GM13976 (cell line): ENCODE data around the gene KIR3DL1.
"Not testable (repeated sequence)": the region's sequence is repeated elsewhere in the genome, so short reads cannot be mapped to it uniquely, and the experiment has no call there.

Experiments used
- DNase-seq: peaks from one replicate; pipeline ENCODE4 v3.0.0; 2012; ENCODE audit warnings: low spot score
- CTCF ChIP-seq: IDR thresholded peaks from 2 replicates; pipeline ENCODE4 v1.5.1; 2012; ENCODE audit warnings: borderline replicate concordance, mild to moderate bottlenecking; ENCODE audit not compliant: insufficient read depth; ENCODE audit errors: extremely low read depth, missing control alignments, control extremely low read depth
- in situ Hi-C: fragments of 300-500 bp; cut with MboI; formaldehyde crosslinking; loops from one replicate; pipeline ENCODE4 v1.12.0; 2022; ENCODE audit warnings: low sequenced_read_pairs, mixed read lengths, inconsistent platforms; ENCODE audit not compliant: unreplicated experiment

The KIR3DL1 gene

DNA sequence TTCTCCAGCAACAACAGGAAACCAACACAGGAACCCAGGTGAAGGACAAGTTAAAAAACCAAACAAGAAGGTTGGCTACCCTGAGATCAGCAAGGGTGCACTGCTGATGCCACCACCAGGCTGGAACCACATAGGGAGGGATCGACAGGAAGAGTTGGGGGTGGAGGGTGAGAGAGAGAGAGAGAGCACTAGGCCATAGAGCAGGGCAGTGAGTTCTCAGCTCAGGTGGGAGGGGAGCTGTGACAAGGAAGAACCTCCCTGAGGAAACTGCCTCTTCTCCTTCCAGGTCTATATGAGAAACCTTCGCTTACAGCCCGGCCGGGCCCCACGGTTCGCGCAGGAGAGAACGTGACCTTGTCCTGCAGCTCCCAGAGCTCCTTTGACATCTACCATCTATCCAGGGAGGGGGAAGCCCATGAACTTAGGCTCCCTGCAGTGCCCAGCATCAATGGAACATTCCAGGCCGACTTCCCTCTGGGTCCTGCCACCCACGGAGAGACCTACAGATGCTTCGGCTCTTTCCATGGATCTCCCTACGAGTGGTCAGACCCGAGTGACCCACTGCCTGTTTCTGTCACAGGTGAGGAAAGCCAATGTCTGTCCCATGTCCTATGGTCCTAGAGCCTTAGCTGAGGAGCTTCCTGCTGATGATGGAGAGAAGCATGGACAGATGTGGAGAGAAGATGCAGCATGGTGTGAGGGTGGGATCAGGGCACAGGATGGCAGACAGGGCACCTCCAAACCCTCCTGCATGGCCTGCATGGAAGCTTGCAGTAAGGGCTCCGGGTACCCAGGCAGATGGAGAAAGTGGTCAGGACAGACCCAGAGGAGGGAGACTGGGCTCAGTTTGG is 10.4 kb upstream of the KIR3DL1 start:
- in situ Hi-C loops, result no loop called here
- no peak for DNase-seq
- TF ChIP-seq CTCF, result no peak

DNA sequence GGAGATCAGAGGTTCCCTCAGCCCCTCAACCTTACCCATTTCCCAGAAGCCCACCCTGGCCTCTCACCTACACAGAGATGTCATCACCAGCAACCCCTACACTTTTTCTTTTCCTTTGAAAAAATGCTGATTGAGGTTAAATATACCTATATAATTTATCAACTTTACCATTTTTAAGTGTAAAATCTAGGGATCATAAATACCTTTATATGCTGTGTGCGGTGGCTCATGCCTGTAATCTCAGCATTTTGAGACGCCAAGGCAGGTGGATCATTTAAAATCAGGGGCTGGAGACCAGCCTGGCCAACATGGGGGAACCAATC is 9.8 kb upstream of the KIR3DL1 start:
- in situ Hi-C loops, result no loop called here
- DNase-seq, result no peak
- no peak for TF ChIP-seq CTCF

GRCh38 chr19:54814571-54814970 is 1.7 kb upstream of the KIR3DL1 start:
- in situ Hi-C loops, result not testable (repeated sequence)

DNA sequence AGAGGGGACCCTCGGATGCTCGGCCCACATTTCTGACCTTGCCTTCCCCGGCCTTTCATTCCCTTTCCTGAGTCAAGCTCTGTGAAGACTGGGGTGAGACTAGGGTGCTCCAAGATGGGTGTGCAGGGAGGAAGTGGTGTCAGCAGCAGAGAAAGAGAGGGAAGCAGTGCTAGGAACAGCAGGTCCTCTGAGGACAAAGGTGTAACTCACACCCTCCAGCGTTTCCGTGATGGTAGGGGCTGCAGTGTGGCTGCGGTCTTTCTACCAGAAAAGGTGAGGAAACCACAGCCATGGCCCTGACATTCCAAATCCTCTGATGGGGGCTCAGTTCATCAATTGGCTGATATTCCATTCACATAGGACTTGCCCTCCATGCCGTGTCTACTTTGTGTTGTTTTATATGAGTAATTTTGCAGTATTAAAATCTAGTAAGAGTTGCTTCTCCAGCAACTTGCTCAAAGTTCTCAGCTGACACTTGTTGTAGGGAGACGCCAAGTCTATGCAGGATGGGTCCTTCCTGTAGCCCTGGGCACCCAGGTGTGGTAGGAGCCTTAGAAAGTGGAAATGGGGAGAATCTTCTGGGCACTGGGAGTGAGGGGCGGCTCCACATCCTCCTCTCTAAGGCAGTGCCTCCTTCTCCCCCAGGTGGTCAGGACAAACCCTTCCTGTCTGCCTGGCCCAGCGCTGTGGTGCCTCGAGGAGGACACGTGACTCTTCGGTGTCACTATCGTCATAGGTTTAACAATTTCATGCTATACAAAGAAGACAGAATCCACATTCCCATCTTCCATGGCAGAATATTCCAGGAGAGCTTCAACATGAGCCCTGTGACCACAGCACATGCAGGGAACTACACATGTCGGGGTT is 1.6 kb downstream of the KIR3DL1 start:
- in situ Hi-C loops, result no loop called here
- TF ChIP-seq CTCF, result no peak
- DNase-seq, result no peak

More at GRCh38 chr19:54814571-54814970, 1.7 kb upstream of the KIR3DL1 start:
- DNase-seq, result not testable (repeated sequence)

- in situ Hi-C loops, DNase-seq: not testable (repeated sequence)
Observed at GRCh38 chr19:54824416-54824815, 8.1 kb downstream of the KIR3DL1 start.

DNA sequence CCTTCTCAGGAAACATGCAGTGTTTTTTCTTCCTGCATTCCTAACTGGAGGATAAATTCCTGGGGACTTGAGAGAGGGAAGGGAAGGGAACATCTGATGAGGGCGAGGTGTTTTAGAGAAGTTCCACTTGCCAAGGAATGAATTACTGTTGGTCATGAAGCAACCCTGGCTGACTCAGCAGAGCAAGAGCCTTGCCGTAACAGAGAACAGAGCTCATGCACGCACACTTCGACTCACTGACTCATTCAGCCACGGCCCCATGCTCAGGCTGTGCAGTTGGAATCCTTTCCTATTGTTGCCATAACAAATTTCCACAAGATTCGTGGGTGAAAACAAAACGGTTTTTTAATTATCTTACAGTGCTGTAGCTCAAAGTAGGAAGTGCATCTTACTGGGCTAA is 9.1 kb downstream of the KIR3DL1 start:
- in situ Hi-C loops, DNase-seq: not testable (repeated sequence)

GRCh38 chr19:54828064-54828463 is 11.8 kb downstream of the KIR3DL1 start:
- in situ Hi-C loops, DNase-seq: not testable (repeated sequence)

- in situ Hi-C loops, DNase-seq: not testable (repeated sequence)
Observed at GRCh38 chr19:54832496-54832895, 16.2 kb downstream of the KIR3DL1 start, which contains the start of gene KIR2DS4. Gene KIR2DS4 (plus strand): TSS chr19:54832676.

GRCh38 chr19:54835126-54835525 is 18.9 kb downstream of the KIR3DL1 start:
- in situ Hi-C loops, DNase-seq: not testable (repeated sequence)

DNA sequence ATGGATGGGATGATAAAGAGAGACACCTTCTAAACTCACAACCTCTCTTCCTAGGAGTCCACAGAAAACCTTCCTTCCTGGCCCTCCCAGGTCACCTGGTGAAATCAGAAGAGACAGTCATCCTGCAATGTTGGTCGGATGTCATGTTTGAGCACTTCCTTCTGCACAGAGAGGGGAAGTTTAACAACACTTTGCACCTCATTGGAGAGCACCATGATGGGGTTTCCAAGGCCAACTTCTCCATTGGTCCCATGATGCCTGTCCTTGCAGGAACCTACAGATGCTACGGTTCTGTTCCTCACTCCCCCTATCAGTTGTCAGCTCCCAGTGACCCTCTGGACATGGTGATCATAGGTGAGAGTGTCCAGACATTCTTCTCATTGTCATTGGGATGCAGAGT is 21.3 kb downstream of the KIR3DL1 start:
- DNase-seq, in situ Hi-C loops: not testable (repeated sequence)

GRCh38 chr19:54843171-54843570 is 26.9 kb downstream of the KIR3DL1 start:
- in situ Hi-C loops, DNase-seq: not testable (repeated sequence)

- DNase-seq, in situ Hi-C loops: not testable (repeated sequence)
Observed at GRCh38 chr19:54850061-54850640, 33.9 kb downstream of the KIR3DL1 start, which contains the start of gene KIR3DL2. Gene KIR3DL2 (plus strand): TSS chr19:54850443. CDS start chr19:54850476, 33 bp downstream.
